GM19043 (cell line): Measurements from ENCODE around the gene KCNK17.

ENCODE experiments used
- ATAC-seq: cut with Tn5 transposase; IDR thresholded peaks from one replicate; pipeline ENCODE4 v1.9.1; 2021; ENCODE audit warnings: low read depth; ENCODE audit not compliant: unreplicated experiment

The KCNK17 gene

DNA sequence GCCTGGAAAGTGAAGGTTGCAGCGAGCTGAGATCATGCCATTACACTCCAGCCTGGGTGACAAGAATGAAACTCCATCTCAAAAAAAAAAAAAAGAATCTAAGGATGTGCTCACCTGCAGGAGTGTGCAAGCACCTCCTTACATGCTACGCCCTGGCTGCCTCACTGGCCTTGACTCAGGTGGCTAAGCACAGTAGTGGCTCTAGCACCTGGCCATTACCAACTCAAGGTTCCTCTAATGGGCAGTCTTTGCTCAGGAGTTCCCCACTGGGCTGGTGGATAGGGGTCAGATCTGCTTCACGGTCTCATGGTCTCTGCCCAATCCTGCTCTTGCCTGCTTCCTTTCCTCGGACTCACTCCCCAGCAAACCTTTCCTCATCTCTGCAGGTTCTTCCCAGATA lies 39.7 kb downstream of the KCNK17 start:
- no peak for ATAC-seq

DNA sequence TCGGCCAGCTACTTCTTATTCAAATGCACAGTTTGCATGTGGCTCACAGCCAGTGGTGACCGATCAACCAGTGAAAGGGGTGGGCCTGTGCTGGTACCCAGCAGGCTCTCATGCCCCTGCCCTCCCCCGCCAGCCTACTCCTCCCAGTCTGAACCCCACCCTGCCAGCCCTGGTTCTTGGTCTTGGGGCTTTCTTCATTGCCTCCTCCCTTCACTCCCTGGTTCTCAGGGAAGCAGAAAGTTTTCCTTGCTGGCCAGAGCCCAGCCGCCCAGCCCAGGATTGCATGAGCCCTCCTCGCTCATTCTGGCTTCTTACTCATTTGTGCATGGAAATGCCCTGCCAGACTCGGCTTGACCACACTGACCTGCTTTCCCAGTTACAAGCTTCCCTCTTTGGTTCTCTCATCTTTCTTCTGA lies 40.8 kb downstream of the KCNK17 start:
- no peak for ATAC-seq

DNA sequence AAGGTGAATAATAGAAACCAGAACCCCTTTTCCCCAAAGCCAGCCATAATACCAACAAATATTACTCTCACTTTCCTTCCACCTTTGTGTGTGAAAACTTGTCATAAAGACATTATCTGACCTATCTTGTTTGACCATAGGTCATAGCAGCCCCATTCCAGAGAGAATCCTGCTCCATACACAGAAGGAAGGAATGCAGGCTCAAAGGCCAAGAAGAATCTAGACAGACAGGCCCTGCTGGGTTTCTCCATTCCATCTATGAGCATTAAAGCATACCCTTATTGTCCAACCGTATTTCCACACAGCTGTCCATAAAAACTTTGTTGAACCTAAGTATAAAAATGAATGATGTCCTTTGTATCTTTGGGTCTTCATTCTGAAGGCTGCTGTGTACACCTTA lies 44.3 kb downstream of the KCNK17 start:
- no peak for ATAC-seq

DNA sequence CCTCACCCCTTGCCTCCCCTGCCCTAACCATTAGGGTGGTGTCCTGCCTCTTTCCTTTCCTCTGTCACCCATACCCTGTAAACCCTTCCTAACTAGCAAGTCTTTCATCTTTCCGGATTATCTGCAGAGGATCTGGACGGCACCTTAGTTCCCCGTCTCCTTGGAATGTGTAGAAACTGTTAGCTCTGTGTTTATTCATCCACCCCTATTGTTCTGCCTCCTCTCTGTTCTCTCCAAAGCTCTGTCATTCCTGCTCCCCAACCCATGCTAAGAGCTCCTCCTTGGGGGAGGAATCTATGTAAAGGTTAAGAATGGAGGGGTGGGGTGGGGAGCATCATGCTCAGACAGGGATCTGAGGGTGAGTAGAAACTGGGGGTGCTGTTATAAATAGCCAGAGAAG lies 45.5 kb downstream of the KCNK17 start:
- no peak for ATAC-seq

DNA sequence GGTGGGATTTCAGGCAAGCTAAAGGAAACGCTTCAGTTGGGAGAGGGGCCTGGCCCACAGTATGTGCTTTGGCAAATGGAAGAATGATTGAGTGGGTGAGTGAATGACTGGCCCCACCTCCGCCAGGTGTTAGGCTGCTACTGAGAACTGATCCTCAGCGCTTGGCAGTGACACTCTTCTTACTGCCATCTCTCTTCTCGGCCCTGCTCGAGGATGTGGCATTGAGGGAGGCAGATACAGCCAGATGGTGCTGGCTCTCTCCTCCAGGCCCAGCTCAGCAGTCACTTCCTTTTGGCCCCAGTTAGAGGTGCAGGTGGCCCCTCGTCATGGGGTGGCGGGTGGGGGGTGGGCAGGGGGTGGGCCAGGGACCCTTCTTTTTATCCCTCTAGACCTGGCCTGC lies 46.0 kb downstream of the KCNK17 start:
- no peak for ATAC-seq

DNA sequence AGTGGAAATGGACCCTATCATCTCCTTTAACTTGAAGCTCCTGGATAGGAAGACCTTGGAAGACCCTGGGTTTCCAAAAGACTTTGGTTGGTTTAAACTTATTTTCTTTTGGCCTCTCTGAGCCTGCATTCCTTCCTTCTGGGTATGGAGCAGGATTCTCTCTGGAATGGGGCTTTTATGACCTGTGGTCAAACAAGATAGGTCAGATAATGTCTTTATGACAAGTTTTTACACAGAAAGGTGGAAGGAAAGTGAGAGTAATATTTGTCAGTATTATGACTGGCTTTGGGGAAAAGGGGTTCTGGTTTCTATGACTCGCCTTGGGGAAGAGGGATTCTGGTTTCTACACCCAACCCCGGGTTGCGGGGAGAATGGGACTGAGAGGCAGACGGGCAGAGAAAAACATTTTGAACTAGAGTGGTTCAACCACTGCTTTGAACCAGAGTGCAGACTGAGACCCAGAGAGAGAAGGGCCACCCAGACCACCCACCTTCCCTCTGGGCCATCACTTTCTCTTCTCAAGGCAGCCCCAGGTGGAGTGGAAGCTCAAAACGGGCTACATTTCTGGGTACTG lies 47.4 kb downstream of the KCNK17 start:
- no peak for ATAC-seq

DNA sequence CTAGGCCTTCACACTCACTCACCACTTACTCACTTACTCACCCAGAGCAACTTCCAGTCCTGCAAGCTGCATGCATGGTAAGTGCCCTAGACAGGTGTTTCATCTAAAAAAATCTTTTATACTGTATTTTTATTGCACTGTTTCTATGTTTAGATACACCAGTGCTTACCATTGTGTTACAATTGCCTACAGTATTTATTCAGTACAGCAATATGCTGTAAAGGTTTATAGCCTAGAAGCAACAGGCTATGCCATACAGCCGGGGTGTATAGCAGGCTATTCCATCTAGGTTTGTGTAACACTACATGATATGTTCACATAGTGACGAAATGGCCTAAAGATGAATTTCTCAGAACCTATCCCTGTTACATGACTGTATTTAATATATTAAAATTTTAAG lies 47.8 kb downstream of the KCNK17 start:
- no peak for ATAC-seq

DNA sequence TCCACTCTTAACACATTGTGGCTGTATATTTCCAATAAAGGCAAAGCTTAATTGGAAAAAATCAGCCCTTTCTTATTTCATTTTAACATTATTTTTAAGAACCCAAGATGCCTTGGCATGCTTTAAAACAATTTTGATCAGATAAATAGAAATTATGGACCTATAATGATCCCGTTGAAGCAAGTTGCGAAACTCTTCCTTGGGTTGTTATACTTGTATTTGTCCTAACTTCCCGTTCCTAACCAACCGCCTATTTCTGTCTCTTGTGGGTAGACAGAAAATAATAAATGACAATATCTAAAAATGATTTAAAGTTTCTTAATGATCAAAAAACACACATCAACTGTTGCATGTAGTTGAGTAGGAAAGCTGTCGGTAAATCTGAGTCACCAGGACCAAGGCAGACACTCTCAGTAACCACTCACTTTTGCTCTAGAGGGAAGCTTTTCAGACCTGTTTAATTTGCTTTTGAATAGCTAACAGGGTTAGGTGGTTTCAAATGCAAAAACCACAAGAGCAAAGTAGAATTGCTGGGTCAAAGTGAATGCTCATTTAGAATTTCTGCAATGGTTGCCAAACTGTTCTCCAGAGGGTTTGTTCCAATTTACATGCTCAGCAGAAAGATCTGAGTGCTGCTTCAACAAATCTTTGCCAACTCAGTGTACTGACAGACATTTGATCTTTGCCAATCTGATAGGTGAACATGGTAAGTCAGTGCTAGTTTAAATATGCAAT lies 50.7 kb downstream of the KCNK17 start:
- no peak for ATAC-seq

DNA sequence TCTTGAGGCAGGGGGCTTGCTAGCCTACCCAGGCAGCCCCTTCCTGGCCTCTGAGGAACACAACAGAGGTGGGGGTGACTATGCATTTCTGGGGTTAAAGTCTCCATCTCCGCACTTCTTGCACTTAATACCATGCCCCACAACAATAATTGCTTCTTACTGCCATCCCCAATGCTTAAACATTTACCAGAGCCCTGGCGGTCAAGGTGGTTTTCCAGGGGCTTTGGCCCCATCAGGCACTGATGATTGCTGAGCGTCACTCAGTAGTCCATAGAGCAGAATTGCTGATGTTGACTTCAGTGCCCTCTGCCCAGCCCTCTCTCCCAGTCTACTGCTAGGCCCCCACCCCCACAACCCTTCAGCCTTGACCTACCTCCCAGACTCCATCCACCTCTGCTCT lies 52.5 kb downstream of the KCNK17 start:
- no peak for ATAC-seq

DNA sequence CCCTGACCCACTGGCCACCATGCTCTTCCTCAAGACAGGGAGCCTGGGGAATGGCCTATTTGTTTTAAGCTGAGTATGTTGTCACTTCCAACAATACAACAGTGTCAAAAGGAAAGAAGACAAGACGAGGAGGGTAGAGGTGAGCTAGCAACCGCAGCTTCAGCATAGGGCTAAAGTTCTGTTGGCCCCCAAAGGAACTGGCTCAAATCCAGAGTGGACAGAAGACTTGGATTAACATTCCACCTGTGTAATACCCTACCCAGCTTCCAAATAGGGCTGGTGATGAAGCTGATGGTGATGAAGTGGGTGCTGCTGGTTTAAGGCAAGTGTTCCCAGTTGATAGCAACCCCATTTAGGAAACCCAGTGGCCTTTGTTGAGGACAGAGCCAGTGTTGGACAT lies 53.3 kb downstream of the KCNK17 start:
- ATAC-seq = no peak

DNA sequence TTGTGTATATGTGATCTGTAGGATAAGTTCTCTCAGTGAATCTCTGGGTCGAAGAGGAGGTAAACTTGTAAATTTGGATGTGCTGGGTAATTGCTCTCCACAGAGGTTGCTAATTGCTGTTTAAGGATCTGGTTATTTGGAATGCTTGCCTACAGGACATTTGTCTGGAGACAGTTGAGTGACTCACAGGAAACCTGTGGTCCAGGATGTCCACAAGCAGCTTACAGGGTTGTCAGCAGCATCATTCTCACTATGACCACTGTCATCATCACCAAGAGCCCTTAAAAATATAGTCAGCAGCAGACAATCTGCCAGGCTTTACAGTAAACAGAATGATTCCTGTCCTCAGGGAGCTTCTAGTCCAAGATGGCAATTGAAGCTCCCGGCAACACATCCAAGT lies 53.8 kb downstream of the KCNK17 start:
- ATAC-seq = no peak

DNA sequence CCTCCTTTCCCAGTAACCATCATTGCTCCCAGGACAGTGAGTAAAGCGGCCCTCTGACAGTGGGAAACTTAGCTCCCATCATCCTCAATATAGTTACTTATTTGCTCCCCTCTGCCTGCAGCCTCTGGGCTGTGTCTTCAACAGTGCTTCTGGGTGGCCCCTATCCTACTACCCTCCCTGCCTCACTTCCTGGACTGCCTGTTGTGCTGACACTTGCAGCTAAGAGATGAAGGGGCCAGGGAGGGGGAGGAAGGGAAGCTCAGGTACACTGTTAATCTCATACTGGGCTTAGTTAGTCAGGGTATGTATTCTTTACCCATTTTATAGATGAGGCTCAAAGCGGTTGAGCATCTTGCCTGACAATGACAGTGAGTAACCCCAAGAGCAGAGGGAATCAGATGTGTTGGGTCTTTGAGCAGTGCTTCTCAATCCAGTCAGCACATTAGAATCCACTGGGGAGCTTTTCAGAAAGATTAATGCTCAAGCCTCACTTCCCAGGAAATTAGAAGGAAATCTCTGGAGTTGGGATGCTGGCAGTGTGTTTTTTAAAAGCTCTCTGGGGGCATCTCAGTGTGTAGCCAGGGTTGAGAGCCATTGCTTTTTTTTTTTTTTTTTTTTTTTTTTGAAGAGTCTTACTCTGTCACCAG lies 57.8 kb downstream of the KCNK17 start:
- ATAC-seq = no peak

DNA sequence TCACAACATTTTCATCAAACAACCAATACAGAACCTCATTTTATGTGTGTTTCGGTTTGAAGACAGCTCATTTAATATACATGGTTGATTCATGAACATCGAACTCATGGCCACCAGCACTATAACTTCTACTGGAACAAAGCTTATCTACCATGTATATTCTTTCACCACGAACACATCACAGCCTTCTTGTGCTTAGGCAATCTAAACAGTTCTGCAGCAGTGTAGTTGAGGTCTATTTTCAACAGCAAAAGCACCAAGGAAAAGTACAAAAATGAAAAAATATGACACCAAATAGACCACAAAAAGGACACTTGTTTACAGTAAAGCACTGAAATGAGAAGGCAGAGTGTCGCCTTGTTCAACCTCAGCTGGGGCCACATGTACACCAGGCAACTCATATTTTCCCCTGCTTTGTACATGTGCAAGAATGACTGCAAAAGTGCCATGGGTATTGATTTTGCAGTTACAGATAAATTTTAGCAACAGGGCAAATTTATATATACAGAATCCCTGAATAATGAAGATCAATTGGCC lies 59.2 kb downstream of the KCNK17 start:
- no peak for ATAC-seq

DNA sequence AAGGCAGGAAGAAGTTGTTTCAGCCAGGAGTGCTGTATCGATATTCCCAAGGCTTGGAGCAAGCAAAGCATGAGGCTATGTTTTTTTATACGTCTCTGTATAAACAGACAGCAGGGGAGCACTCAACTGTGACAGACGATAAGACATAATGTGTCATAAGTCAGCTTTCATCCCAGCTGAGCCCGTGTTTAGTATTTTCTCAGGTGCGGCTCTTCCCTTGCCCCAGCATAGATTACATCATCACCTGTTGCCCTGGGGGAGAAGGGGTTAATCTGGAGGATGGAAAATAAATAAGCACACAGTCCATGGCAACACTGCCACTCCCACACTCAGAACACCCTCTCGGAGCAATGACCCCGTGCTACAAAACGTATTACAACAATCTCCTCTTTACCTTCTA lies 62.8 kb downstream of the KCNK17 start:
- no peak for ATAC-seq

DNA sequence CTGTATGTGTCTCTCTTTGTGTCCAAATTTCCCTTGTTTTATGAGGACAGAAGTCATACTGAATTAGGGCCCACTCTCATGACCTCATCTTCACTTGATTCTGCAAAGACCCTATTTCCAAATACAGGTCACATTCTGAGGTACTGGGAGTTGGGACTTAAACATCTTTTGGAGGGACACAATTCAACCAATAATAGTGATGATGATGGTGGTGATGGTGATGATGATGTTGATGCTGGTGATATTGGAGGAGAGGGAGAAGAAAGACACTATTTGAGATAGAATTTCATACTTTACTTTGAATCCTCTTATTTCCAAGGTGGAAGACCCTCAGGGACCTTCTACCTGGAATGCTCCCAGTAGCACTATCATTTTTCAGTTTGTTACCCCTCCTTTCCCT lies 63.7 kb downstream of the KCNK17 start:
- ATAC-seq = no peak

DNA sequence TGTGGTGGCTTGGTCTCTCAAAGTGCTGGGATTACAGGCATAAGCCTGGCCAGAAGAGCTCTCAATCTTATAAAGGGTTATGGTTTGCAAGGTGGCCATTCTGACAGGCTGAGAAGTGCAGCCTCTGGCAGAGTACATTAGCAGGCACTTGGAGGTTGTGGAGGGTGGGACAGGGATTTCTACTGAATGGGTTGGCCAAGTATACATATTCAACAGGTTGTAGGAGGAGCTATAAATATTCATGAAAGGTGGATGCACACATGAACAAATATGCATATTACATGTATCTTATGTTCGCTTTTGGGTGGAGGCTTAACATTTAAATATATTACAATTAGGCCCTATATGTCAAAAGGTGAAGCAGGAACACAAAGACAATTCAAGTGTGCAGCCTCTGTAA lies 64.9 kb downstream of the KCNK17 start:
- ATAC-seq = no peak
